SIG-M5 (cell line): ENCODE data around the gene MGMT.

Experiments
- DNase-seq: peaks from one replicate; lab custom pipeline; 2025; lab: John Stamatoyannopoulos, UW

MGMT gene

GRCh38 chr10:129761981-129762956 lies 295.2 kb downstream of the MGMT start:
- no peak for DNase-seq

GRCh38 chr10:129764011-129764900 lies 297.2 kb downstream of the MGMT start:
- no peak for DNase-seq

- DNase-seq: no peak
These were observed 298.0 kb downstream of the MGMT start for GRCh38 chr10:129764901-129765663.

GRCh38 chr10:129765664-129766550 lies 298.9 kb downstream of the MGMT start:
- no peak for DNase-seq

GRCh38 chr10:129766611-129767550 lies 299.8 kb downstream of the MGMT start:
- no peak for DNase-seq

GRCh38 chr10:129767751-129768150 lies 300.7 kb downstream of the MGMT start:
- DNase-seq: no peak

GRCh38 chr10:129768437-129769355 lies 301.7 kb downstream of the MGMT start:
- DNase-seq: no peak

GRCh38 chr10:129769381-129770116 lies 302.5 kb downstream of the MGMT start:
- DNase-seq: no peak

- no peak for DNase-seq
These were observed 303.2 kb downstream of the MGMT start for GRCh38 chr10:129770286-129770685.

- no peak for DNase-seq
These were observed 304.0 kb downstream of the MGMT start for GRCh38 chr10:129771024-129771423.

GRCh38 chr10:129771576-129771975 lies 304.5 kb downstream of the MGMT start:
- no peak for DNase-seq

- no peak for DNase-seq
These were observed 305.0 kb downstream of the MGMT start for GRCh38 chr10:129771991-129772431.

- DNase-seq: no peak
These were observed 305.7 kb downstream of the MGMT start for GRCh38 chr10:129772468-129773358.

GRCh38 chr10:129773359-129773990 lies 306.4 kb downstream of the MGMT start:
- no peak for DNase-seq

GRCh38 chr10:129774082-129774735 lies 307.2 kb downstream of the MGMT start:
- DNase-seq: no peak
